Measurements from ENCODE around the gene RPL27. TPM values are rescaled to one million over a fixed set of nuclear protein-coding genes. Genes with fewer than 3 reads are reported as not detected.
A peak's percentile ranks its signal among the peaks of the same experiment; 100 is the strongest.

Gene RPL27
- total and polyA plus RNA-seq, 2 of the 13 experiments (the other 11 are each of a cell fraction or from before 2014, with no cell fraction given), result 1,585 to 5,840 TPM

- TF ChIP-seq ZHX2 (IDR thresholded peaks at IDR 0.05; ENCODE audit: low read depth) (peak; percentile 92), ZHX2 (CRISPR knock-in tag; IDR thresholded peaks at IDR 0.05; ENCODE audit: borderline replicate concordance) (no peak), ZKSCAN8 (CRISPR knock-in tag; IDR thresholded peaks at IDR 0.05; ENCODE audit: borderline replicate concordance) (0 out of 2 replicates have a peak, but pooled peaks have one; percentile 42), SP5 (CRISPR knock-in tag; IDR thresholded peaks at IDR 0.05; ENCODE audit: borderline replicate concordance, low read depth) (peak; percentile 57), KAT7 (CRISPR knock-in tag; IDR thresholded peaks at IDR 0.05; ENCODE audit: borderline replicate concordance) (peak; percentile 56), ZNF530 (CRISPR knock-in tag; IDR thresholded peaks at IDR 0.05; ENCODE audit: low read depth) (no peak), HOXA3 (CRISPR knock-in tag; IDR thresholded peaks at IDR 0.05) (peak; percentile 88), DPF2 (CRISPR knock-in tag; IDR thresholded peaks at IDR 0.05; ENCODE audit: borderline replicate concordance, low read depth) (no peak), SNAPC2 (CRISPR knock-in tag; IDR thresholded peaks at IDR 0.05) (0 out of 2 replicates have a peak, but pooled peaks have one; percentile 6), KAT8 (CRISPR knock-in tag; IDR thresholded peaks at IDR 0.05) (peak; percentile 65), POGK (CRISPR knock-in tag; conservative IDR thresholded peaks at IDR 0.05) (peak; percentile 72; the same call in 1 of the 2 replicates), BORCS8-MEF2B (CRISPR knock-in tag; IDR thresholded peaks at IDR 0.05) (no peak), PHF21A (CRISPR knock-in tag; IDR thresholded peaks at IDR 0.05) (peak; percentile 39), POLR2AphosphoS5 (IDR thresholded peaks at IDR 0.05; ENCODE audit: low read depth, low read length) (peak; percentile 54; the same call in 1 of the 2 replicates), RFXAP (CRISPR knock-in tag; IDR thresholded peaks at IDR 0.05; ENCODE audit: borderline replicate concordance) (0 out of 2 replicates have a peak, but pooled peaks have one; percentile 18), TFDP2 (CRISPR knock-in tag; IDR thresholded peaks at IDR 0.05) (peak; percentile 39), IKZF5 (CRISPR knock-in tag; IDR thresholded peaks at IDR 0.05) (peak; percentile 82), MTF2 (CRISPR knock-in tag; IDR thresholded peaks at IDR 0.05; ENCODE audit: borderline replicate concordance) (peak; percentile 96), ZNF468 (CRISPR knock-in tag; IDR thresholded peaks at IDR 0.05) (peak; percentile 83; the same call in 1 of the 2 replicates), MLX (CRISPR knock-in tag; IDR thresholded peaks at IDR 0.05) (no peak)
Observed at GRCh38 chr17:42980274-42980765, 17.9 kb upstream of the RPL27 start, which contains the start of gene RUNDC1 (continued).

All from HepG2 (cell line).